MCF 10A (cell line): ENCODE results near the gene CDK10. TPM values are rescaled to one million over a fixed set of nuclear protein-coding genes. Genes with fewer than 3 reads are reported as not detected.

Experiments
- BruUV-seq: library from RNA; stranded (reverse); fragments of 400-500 nt; replicated peaks from 2 replicates; lab custom pipeline; 2021; lab: Mats Ljungman, UMichigan
- CTCF ChIA-PET: fragments of 300-600 bp; sonication (Branson Sonifier 250); formaldehyde crosslinking; extraction: SDS; loops from one replicate; lab custom pipeline; 2021; ENCODE audit warnings: antibody characterized with exemption, inconsistent platforms; lab: Yijun Ruan, JAX
- POLR2A ChIA-PET: fragments of 300-600, 350-650 bp; sonication (Branson Sonifier 250); formaldehyde crosslinking; extraction: SDS; loops from one replicate; lab custom pipeline; 2020; ENCODE audit warnings: antibody characterized with exemption, inconsistent platforms; lab: Yijun Ruan, JAX
- DNase-seq: peaks from one replicate; pipeline ENCODE4 v3.0.0-alpha.2; 2018; ENCODE audit not compliant: unreplicated experiment
- H3K27ac Mint-ChIP-seq: one replicate; pipeline ENCODE4 v1.8.0; 2022; ENCODE audit warnings: mild to moderate bottlenecking, low read depth, mixed read lengths; ENCODE audit not compliant: unreplicated experiment
- H3K27me3 Mint-ChIP-seq: one replicate; pipeline ENCODE4 v1.8.0; 2022; ENCODE audit warnings: mixed read lengths; ENCODE audit not compliant: insufficient read depth, unreplicated experiment
- H3K36me3 Mint-ChIP-seq: one replicate; pipeline ENCODE4 v1.8.0; 2022; ENCODE audit warnings: mild to moderate bottlenecking, moderate library complexity, mixed read lengths; ENCODE audit not compliant: insufficient read depth, unreplicated experiment
- H3K4me1 Mint-ChIP-seq: one replicate; pipeline ENCODE4 v1.8.0; 2022; ENCODE audit warnings: mixed read lengths; ENCODE audit not compliant: insufficient read depth, unreplicated experiment
- H3K4me3 Mint-ChIP-seq: one replicate; pipeline ENCODE4 v1.8.0; 2022; ENCODE audit warnings: mild to moderate bottlenecking, moderate library complexity, mixed read lengths; ENCODE audit not compliant: unreplicated experiment
- H3K9me3 Mint-ChIP-seq: one replicate; pipeline ENCODE4 v1.8.0; 2022; ENCODE audit warnings: mixed read lengths; ENCODE audit not compliant: unreplicated experiment
- CTCF ChIP-seq: fragments of 200-600 bp; IDR thresholded peaks from one replicate; pipeline ENCODE4 v1.8.0; 2022; ENCODE audit warnings: antibody characterized with exemption, mild to moderate bottlenecking; ENCODE audit not compliant: unreplicated experiment
- intact Hi-C: fragments of 100-400 bp; cut with micrococcal nuclease; formaldehyde crosslinking; loops from 2 replicates; pipeline ENCODE4 v1.14.1; 2022
- total RNA-seq: library from RNA; stranded (reverse); gene quantifications from 2 replicates; pipeline ENCODE4 v1.2.3, GENCODE V29; 2022

Gene CDK10
- total RNA-seq, 1 experiment from 2014 or later: 83.4 TPM

DNA sequence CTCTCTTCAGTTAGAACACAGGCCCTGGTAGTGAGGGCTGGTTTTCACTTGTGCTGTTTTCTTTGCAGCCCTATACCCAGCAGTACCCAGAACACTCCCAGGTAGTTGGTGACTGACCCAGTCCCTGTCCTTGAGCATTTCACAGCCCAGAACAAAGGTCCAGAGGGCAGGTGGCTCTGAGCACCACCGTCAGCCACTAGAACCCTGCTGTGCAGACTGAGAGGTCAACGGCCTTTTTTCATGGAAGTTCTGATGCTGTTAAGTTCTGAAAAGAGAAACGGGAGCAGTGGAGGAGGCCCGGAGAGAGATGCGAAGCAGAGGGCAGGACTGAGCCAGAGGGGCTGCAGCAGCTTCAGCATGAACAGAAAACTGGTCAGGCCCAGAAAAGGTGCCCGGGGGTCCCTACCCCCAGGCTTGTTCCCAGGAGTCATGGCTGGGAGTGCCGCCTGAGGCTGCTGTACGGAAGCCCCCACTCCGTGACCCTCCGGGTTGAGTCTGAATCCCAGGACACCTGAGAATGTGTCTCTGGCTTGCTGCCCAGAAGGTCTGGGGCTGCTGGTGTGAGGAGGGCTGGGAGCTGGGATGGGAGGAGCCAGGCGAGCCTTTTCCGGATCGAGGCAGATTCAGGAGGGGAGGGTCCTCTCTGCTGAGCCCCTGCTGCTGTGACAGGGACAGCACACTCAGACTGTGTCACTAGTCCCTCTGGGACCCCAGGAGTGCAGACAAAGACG, 43.5 kb downstream of the CDK10 start:
- H3K9me3 Mint-ChIP-seq: no peaks in the 10 kb centered on the region
- CTCF ChIA-PET: interaction anchor here (0.8 kb wide), 2 partner anchors 22 to 130 kb away, joined by 3 read pairs; no protein-coding TSS in a partner anchor
- POLR2A ChIA-PET: interaction anchor here (0.7 kb wide), 1 partner anchor 142 kb away, joined by 3 read pairs; no protein-coding TSS in a partner anchor
- peak overlapping the region; percentile 19 for H3K27ac Mint-ChIP-seq
- no TSS peak for BruUV-seq
- no peaks in the 10 kb centered on the region for H3K27me3 Mint-ChIP-seq
- intact Hi-C loops: no loop called here
- no peak for TF ChIP-seq CTCF
- peaks cover 90% of the 10 kb centered on the region for H3K36me3 Mint-ChIP-seq
- no peak for DNase-seq
- no peaks in the 10 kb centered on the region for H3K4me1 Mint-ChIP-seq
- H3K4me3 Mint-ChIP-seq: no peak overlapping the region

- CTCF ChIA-PET: interaction anchor here (0.8 kb wide), 1 partner anchor 129 kb away, joined by 3 read pairs; no protein-coding TSS in a partner anchor
- no peak overlapping the region for H3K4me3 Mint-ChIP-seq
- H3K4me1 Mint-ChIP-seq: no peaks in the 10 kb centered on the region
- POLR2A ChIA-PET: interaction anchor here (0.7 kb wide), 1 partner anchor 142 kb away, joined by 3 read pairs; no protein-coding TSS in a partner anchor
- BruUV-seq: no TSS peak
- DNase-seq: no peak
- no peak for TF ChIP-seq CTCF
- H3K27ac Mint-ChIP-seq: no peak overlapping the region
- H3K27me3 Mint-ChIP-seq: no peaks in the 10 kb centered on the region
- H3K36me3 Mint-ChIP-seq: peaks cover 90% of the 10 kb centered on the region
- intact Hi-C loops: no loop called here
- H3K9me3 Mint-ChIP-seq: no peaks in the 10 kb centered on the region
Observed at GRCh38 chr16:89730610-89731234, 44.2 kb downstream of the CDK10 start.

GRCh38 chr16:89732142-89732917, 45.8 kb downstream of the CDK10 start:
- Mint-ChIP-seq H3K9me3 (no peaks in the 10 kb centered on the region), H3K36me3 (peaks cover 91% of the 10 kb centered on the region), H3K4me3 (no peak overlapping the region), H3K4me1 (no peaks in the 10 kb centered on the region), H3K27me3 (no peaks in the 10 kb centered on the region), H3K27ac (no peak overlapping the region)
- BruUV-seq: no TSS peak
- no peak for TF ChIP-seq CTCF
- intact Hi-C loops: no loop called here
- no peak for DNase-seq
- CTCF ChIA-PET: interaction anchor here (0.6 kb wide), 2 partner anchors 33 to 309 kb away, joined by 3 read pairs; no protein-coding TSS in a partner anchor
- POLR2A ChIA-PET: interaction anchor here (2.2 kb wide), 1 partner anchor 9 kb away, joined by 8 read pairs; no protein-coding TSS in a partner anchor

- POLR2A ChIA-PET: interaction anchor here (1.4 to 2.2 kb wide), 2 partner anchors 10 to 11 kb away, joined by 3 to 8 read pairs; no protein-coding TSS in a partner anchor
Observed at GRCh38 chr16:89732918-89733242, 46.4 kb downstream of the CDK10 start.

More at GRCh38 chr16:89732918-89733242, 46.4 kb downstream of the CDK10 start:
- no peak overlapping the region for H3K27ac Mint-ChIP-seq
- H3K36me3 Mint-ChIP-seq: peaks cover 91% of the 10 kb centered on the region
- H3K27me3 Mint-ChIP-seq: no peaks in the 10 kb centered on the region
- no peaks in the 10 kb centered on the region for H3K9me3 Mint-ChIP-seq
- no peak overlapping the region for H3K4me3 Mint-ChIP-seq
- no peak for TF ChIP-seq CTCF
- no peaks in the 10 kb centered on the region for H3K4me1 Mint-ChIP-seq
- no TSS peak for BruUV-seq
- intact Hi-C loops: no loop called here
- CTCF ChIA-PET: interaction anchor here (0.6 kb wide), 2 partner anchors 33 to 308 kb away, joined by 3 read pairs; no protein-coding TSS in a partner anchor
- DNase-seq: no peak
